ENCODE measurements around the gene NINJ1. TPM values are rescaled to one million over a fixed set of nuclear protein-coding genes. Genes with fewer than 3 reads are reported as not detected.

NINJ1 gene
- total RNA-seq, 1 donor from 2014 or later = 3.9 TPM

GRCh38 chr9:93081081-93081529 lies 52.9 kb downstream of the NINJ1 start:
- H2AFZ ChIP-seq (replicated peaks) = no peak overlapping the region
- no peaks in the 10 kb centered on the region for H4K20me1 ChIP-seq (ENCODE audit: low read depth)
- H3K27me3 Mint-ChIP-seq (ENCODE audit: insufficient read depth, low read depth) = peaks cover 6% of the 10 kb centered on the region
- H3K27me3 ChIP-seq = no peaks in the 10 kb centered on the region
- H3K36me3 ChIP-seq = no peaks in the 10 kb centered on the region
- H3K4me2 ChIP-seq = no peak overlapping the region
- peak overlapping the region; percentile 83 for H3K27ac Mint-ChIP-seq
- no peak for DNase-seq (ENCODE audit: low spot score)
- no peaks in the 10 kb centered on the region for H3K36me3 Mint-ChIP-seq
- H3K9ac ChIP-seq = no peak overlapping the region
- H3K4me1 Mint-ChIP-seq = peaks cover 16% of the 10 kb centered on the region
- H3F3A ChIP-seq (ENCODE audit: low read depth) = no peaks in the 10 kb centered on the region
- no peaks in the 10 kb centered on the region for H3K9me3 ChIP-seq (ENCODE audit: low read depth)
- H3K27ac ChIP-seq = no peak overlapping the region
- H3K9me3 Mint-ChIP-seq = peaks cover 2% of the 10 kb centered on the region
- H3K4me1 ChIP-seq = no peaks in the 10 kb centered on the region
- no peak overlapping the region for H3K4me3 ChIP-seq
- no peak overlapping the region for H3K4me3 Mint-ChIP-seq
- no peaks in the 10 kb centered on the region for H3K79me2 ChIP-seq (ENCODE audit: low read depth)
- no peak for TF ChIP-seq EZH2phosphoT487 (IDR thresholded peaks at IDR 0.05)
- TF ChIP-seq EZH2 (IDR thresholded peaks at IDR 0.05) = no peak
- no peak for TF ChIP-seq CTCF (IDR thresholded peaks at IDR 0.05)

- Mint-ChIP-seq H3K4me3 (no peak overlapping the region), H3K9me3 (no peaks in the 10 kb centered on the region), H3K27ac (no peak overlapping the region)
Measured at GRCh38 chr9:93080406-93080805, 53.6 kb downstream of the NINJ1 start.

GRCh38 chr9:93079371-93079770 lies 54.7 kb downstream of the NINJ1 start:
- H3K4me3 ChIP-seq = no peak overlapping the region
- no peaks in the 10 kb centered on the region for H3K79me2 ChIP-seq (ENCODE audit: low read depth)
- Mint-ChIP-seq H3K36me3 (no peaks in the 10 kb centered on the region), H3K4me1 (peaks cover 16% of the 10 kb centered on the region), H3K27me3 (ENCODE audit: insufficient read depth, low read depth) (peaks cover 4% of the 10 kb centered on the region), H3K9me3 (no peaks in the 10 kb centered on the region), H3K27ac (no peak overlapping the region), H3K4me3 (no peak overlapping the region)
- H3K36me3 ChIP-seq = no peaks in the 10 kb centered on the region
- TF ChIP-seq EZH2phosphoT487 (IDR thresholded peaks at IDR 0.05) (no peak), EZH2 (IDR thresholded peaks at IDR 0.05) (no peak), CTCF (IDR thresholded peaks at IDR 0.05) (no peak)
- no peaks in the 10 kb centered on the region for H3K27me3 ChIP-seq
- no peak overlapping the region for H3K27ac ChIP-seq
- H3F3A ChIP-seq (ENCODE audit: low read depth) = no peaks in the 10 kb centered on the region
- H3K4me1 ChIP-seq = no peaks in the 10 kb centered on the region
- H4K20me1 ChIP-seq (ENCODE audit: low read depth) = no peaks in the 10 kb centered on the region
- H3K4me2 ChIP-seq = no peak overlapping the region
- no peak for DNase-seq (ENCODE audit: low spot score)
- H3K9me3 ChIP-seq (ENCODE audit: low read depth) = no peaks in the 10 kb centered on the region
- no peak overlapping the region for H3K9ac ChIP-seq
- H2AFZ ChIP-seq (replicated peaks) = no peak overlapping the region

More at GRCh38 chr9:93080406-93080805, 53.6 kb downstream of the NINJ1 start:
- no peak overlapping the region for H3K4me2 ChIP-seq
- no peaks in the 10 kb centered on the region for H3F3A ChIP-seq (ENCODE audit: low read depth)
- Mint-ChIP-seq H3K27me3 (ENCODE audit: insufficient read depth, low read depth) (peaks cover 4% of the 10 kb centered on the region), H3K4me1 (peaks cover 16% of the 10 kb centered on the region), H3K36me3 (no peaks in the 10 kb centered on the region)
- no peaks in the 10 kb centered on the region for H3K27me3 ChIP-seq
- H3K36me3 ChIP-seq = no peaks in the 10 kb centered on the region
- H3K27ac ChIP-seq = no peak overlapping the region
- H2AFZ ChIP-seq (replicated peaks) = no peak overlapping the region
- H3K4me1 ChIP-seq = no peaks in the 10 kb centered on the region
- TF ChIP-seq EZH2phosphoT487 (IDR thresholded peaks at IDR 0.05) = no peak
- no peak for TF ChIP-seq EZH2 (IDR thresholded peaks at IDR 0.05)
- TF ChIP-seq CTCF (IDR thresholded peaks at IDR 0.05) = no peak
- no peaks in the 10 kb centered on the region for H3K9me3 ChIP-seq (ENCODE audit: low read depth)
- H4K20me1 ChIP-seq (ENCODE audit: low read depth) = no peaks in the 10 kb centered on the region
- DNase-seq (ENCODE audit: low spot score) = peak; percentile 0
- no peaks in the 10 kb centered on the region for H3K79me2 ChIP-seq (ENCODE audit: low read depth)
- H3K9ac ChIP-seq = no peak overlapping the region
- no peak overlapping the region for H3K4me3 ChIP-seq

All from neural progenitor cell (in vitro differentiated cells).